Omental fat pad (tissue), 4 donors: ENCODE results near the gene MAGIX. TPM values are rescaled to one million over a fixed set of nuclear protein-coding genes. Genes with fewer than 3 reads are reported as not detected.

Experiments used
- ATAC-seq: fragments of 150-250 bp; one replicate; pipeline ENCODE4 v1.9.1; 2016; ENCODE audit warnings: mild to moderate bottlenecking, moderate library complexity; ENCODE audit not compliant: low FRiP score
- DNase-seq: peaks from one replicate; pipeline ENCODE4 v3.0.0-alpha.2; 2019; ENCODE audit warnings: low spot score
- total RNA-seq, 4 donors: library from RNA; depleted of rRNA; stranded (reverse); fragments of >200 nt; gene quantifications; one replicate each; pipeline ENCODE4 v1.1.0, GENCODE V29; 2016
- TF ChIP-seq, protein P1 (sequence below), 3 donors: fragments of 450-650 bp; IDR thresholded peaks; one replicate each; pipeline ENCODE4 v1.5.1; 2016 to 2017; ENCODE audit warnings: antibody characterized with exemption in 3 of 3, mild to moderate bottlenecking in 3 of 3, moderate library complexity in 2 of 3

MAGIX gene
- total RNA-seq, 4 donors from 2014 or later, result 1.1 to 7.3 (median 3.3) TPM

DNA sequence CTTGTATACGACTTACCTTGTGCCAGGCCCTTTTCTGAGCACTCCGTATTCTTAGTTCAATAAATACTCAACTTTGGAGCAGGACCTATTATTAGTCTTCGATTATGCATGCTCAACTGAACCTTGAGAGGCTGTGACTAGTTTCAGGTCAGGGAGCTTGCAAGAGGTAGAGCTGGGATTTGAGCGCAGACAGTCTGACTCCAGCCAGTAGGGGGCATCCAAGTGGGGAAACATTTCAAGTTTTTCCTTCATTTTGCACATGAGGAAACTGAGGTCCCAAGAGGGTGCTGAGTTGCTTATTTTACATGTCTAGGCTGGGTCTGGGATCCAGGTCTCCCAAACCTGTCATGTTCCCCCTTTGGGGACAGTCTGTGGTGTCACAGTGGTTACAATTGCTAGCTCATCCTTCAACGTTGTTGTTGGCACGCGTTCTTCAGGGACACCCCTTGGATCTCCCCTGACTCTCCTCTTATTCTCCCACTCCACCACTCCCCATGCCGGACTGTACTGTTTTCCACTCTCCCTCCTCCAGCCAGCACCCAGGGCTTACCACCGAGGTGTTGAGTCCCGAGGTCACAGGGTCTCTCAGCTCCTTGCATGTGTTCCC is 30.3 kb downstream of the MAGIX start:
- TF ChIP-seq, protein P1, sequence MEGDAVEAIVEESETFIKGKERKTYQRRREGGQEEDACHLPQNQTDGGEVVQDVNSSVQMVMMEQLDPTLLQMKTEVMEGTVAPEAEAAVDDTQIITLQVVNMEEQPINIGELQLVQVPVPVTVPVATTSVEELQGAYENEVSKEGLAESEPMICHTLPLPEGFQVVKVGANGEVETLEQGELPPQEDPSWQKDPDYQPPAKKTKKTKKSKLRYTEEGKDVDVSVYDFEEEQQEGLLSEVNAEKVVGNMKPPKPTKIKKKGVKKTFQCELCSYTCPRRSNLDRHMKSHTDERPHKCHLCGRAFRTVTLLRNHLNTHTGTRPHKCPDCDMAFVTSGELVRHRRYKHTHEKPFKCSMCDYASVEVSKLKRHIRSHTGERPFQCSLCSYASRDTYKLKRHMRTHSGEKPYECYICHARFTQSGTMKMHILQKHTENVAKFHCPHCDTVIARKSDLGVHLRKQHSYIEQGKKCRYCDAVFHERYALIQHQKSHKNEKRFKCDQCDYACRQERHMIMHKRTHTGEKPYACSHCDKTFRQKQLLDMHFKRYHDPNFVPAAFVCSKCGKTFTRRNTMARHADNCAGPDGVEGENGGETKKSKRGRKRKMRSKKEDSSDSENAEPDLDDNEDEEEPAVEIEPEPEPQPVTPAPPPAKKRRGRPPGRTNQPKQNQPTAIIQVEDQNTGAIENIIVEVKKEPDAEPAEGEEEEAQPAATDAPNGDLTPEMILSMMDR (IDR thresholded peaks at IDR 0.05), result no peak
- DNase-seq (no peak), ATAC-seq (no peak)

DNA sequence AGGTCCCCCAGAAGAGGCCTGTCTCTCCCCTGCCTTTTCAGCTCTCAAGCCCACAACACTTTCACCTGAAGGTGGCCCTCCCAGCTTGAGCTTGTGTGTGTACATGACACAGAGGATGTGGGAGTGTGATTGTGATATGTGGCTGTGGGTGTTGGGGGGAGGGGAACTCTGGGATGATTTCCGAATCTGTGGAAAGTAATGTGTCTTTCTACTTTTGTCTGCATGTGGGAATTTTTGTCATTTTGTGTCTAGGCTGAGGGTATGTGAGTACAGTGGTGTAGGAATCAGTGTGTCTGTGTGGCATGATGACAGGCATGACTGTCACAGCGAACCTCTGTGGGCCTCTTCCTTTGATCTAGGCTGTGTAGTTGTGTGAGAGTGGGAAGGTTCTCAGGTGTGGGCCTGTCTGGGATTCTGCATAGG is 31.0 kb downstream of the MAGIX start:
- DNase-seq (no peak), ATAC-seq (no peak)
- TF ChIP-seq, protein P1 (IDR thresholded peaks at IDR 0.05), result no peak

DNA sequence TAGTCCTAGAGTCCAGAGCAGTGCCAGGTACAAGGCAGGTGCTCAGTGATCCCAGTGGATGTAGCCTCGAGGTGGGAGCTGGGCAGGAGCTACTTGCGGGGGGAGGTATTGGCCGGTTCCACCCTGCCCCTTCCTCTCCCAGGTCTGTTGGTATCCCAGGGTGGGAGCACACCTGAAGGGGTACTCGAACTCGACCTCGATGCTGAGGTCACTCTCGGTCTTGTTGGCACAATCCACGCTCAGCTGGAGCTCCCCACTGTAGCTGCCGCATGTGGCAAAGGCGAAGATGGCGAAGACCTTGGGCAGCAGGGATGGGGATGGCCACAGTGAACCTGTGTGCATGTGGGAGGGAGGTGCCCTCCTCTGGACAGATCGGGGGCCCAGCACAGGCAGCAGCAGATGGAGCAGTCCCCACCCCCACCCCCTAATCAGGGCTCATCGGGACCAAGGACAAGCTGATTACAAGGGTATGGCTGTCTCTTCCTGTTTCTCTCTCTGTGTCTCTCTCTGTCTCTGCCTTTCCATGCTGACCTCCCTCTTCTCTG is 35.1 kb downstream of the MAGIX start:
- DNase-seq, result no peak
- TF ChIP-seq, protein P1 (IDR thresholded peaks at IDR 0.05), result no peak
- ATAC-seq, result no peak

DNA sequence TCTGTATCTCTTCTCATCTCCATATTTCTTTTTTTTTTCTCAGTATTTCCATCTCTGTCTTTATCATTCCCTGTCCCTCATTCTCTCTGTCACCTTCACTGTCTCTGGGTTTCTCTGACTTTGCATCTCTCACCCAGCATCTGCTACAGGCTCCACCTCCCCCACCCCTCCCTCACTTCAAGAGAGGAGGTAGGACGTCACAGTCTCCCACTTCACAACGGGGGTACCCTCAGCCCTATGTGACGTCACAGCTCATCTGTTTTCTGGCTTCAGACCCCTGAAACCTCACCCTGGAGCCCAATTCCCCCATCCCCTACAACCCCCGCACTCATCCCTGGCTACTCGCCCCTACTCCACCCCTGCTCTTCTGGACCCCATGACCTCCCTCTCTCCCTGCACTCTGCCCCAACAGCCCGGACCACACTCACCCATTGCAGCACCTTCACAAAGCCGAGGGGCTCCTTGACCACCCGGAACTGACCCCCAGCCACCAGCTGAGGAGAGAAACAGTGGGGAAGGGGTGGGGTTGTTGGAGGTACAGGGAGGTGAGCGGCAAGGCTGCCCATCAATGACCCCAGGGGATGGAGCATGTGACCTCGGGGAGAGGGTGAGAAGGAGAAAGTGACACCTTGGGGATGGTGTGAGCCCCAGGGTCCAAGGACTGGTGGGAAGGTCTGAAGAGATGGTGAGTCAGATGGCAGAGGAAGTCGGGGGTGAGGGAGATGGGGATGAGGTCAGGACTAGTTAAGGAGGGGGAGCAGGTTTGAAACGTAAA is 36.2 kb downstream of the MAGIX start:
- TF ChIP-seq, protein P1 (IDR thresholded peaks at IDR 0.05), result no peak
- no peak for ATAC-seq
- DNase-seq, result no peak

DNA sequence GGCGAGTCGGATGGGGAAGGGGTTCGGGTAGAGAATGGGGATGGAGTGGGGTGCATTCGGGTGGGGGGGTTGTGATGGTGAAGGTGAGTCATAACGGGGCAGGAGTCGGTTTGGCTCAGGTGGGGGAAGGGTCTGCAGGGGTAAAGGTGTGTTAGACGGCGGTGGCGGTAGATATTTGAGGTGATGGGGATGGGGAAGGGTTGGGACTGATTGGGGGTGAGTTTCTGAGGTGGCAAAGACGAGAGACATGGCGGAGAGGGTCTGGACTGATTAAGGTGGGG is 36.7 kb downstream of the MAGIX start:
- DNase-seq, result no peak
- no peak for ATAC-seq
- TF ChIP-seq, protein P1 (IDR thresholded peaks at IDR 0.05), result no peak

DNA sequence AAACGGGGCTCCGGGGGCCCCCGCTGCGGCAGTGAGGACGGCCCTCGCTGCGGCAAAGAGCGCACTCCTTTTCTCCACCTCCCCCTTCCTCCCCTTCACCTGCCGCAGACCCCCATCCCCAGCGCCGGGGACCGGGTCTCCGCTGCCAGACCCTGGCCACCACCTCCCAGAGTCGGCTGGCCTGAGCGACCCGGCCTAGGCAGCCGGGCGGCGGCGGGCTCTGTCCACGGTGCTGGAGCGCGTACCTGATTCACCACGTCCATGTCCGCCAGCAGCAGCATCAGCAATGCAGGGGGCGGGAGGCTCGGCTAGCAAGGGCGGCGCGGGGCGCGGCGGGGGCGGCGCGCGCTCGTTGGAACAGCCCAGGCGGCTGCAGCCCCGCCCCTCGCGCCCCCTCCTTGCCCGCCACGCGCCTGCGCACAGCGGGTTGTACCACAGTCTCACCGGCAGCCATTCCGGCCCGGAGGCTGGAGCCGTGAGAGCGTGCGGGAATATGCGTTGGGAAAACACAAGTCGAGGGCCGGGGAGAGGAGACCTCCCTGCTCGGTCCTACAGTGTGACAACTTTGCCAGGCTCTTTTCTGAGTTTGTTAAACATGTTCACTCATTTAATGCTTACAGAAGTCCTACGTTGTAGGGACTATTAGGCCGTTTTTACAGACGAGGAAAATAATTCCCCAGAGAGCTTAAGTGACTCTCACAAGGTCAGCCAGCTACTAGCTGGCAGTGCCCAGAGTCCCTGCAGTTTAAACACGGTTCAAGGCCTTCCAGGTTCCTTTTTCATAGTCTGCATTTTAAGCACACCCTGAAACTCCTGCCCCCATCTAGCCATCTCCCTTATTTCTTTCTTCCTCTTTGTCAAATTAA is 37.6 kb downstream of the MAGIX start, which contains the start of gene SYP:
TSS of gene SYP (minus strand) at position 288 of the 866 bp plus-strand sequence. CDS start at position 281, 7 bp downstream.
- peak; percentile 96 for ATAC-seq
- TF ChIP-seq, protein P1 (IDR thresholded peaks at IDR 0.05), result no peak
- DNase-seq, result peak; percentile 62
